Measurements from ENCODE around the gene TMEM9B. TPM values are rescaled to one million over a fixed set of nuclear protein-coding genes. Genes with fewer than 3 reads are reported as not detected.
"Not testable (repeated sequence)": the region's sequence is repeated elsewhere in the genome, so short reads cannot be mapped to it uniquely, and the experiment has no call there.

TMEM9B gene
- polyA plus RNA-seq (59.7 and 63.1 TPM in 2 replicates), polyA minus RNA-seq (52.4 and 63.8 TPM in 2 replicates)

- peak within 1 kb of the TSS; percentile 88 for H3K27ac ChIP-seq (ENCODE audit: low read length)
- peak within 1 kb of the TSS; percentile 98 for H2AFZ ChIP-seq (ENCODE audit: low read depth, low read length)
- H4K20me1 ChIP-seq (ENCODE audit: insufficient read depth) = no peaks in the 10 kb centered on the region
- peaks cover 14% of the 10 kb centered on the region for H3K79me2 ChIP-seq (replicated peaks; ENCODE audit: insufficient read depth, low read length)
- H3K9me3 ChIP-seq (ENCODE audit: low read length) = no peaks in the 10 kb centered on the region
- no peaks in the 10 kb centered on the region for H3K9me2 ChIP-seq (ENCODE audit: insufficient read depth, low read length)
- no peaks in the 10 kb centered on the region for H3K36me3 ChIP-seq (ENCODE audit: insufficient read depth, low read length)
- peak within 1 kb of the TSS; percentile 92 for H3K9ac ChIP-seq (ENCODE audit: low read length)
- peak within 1 kb of the TSS; percentile 96 for H3K4me2 ChIP-seq (ENCODE audit: low read length)
- no peaks in the 10 kb centered on the region for H3F3A ChIP-seq (ENCODE audit: insufficient read depth, low read length, poor library complexity, severe bottlenecking)
- TF ChIP-seq EP300 (conservative IDR thresholded peaks at IDR 0.05; ENCODE audit: poor library complexity, severe bottlenecking) (peak; percentile 53), CTCF (IDR thresholded peaks at IDR 0.05; ENCODE audit: poor library complexity, severe bottlenecking) (peak; percentile 15), MXI1 (conservative IDR thresholded peaks at IDR 0.05; ENCODE audit: poor library complexity, severe bottlenecking) (peak; percentile 81), POLR2AphosphoS5 (IDR thresholded peaks at IDR 0.05) (peak; percentile 76), REST (IDR thresholded peaks at IDR 0.05; ENCODE audit: borderline replicate concordance) (no peak), SMC3 (conservative IDR thresholded peaks at IDR 0.05; ENCODE audit: poor library complexity) (no peak), EZH2 (IDR thresholded peaks at IDR 0.05; ENCODE audit: borderline replicate concordance, insufficient read depth, low read length, poor library complexity, severe bottlenecking) (no peak), RAD21 (conservative IDR thresholded peaks at IDR 0.05) (no peak), TAF1 (IDR thresholded peaks at IDR 0.05; ENCODE audit: low read depth) (peak; percentile 51)
- H3K4me3 ChIP-seq (ENCODE audit: low read length) = peak within 1 kb of the TSS; percentile 89
- no peaks in the 10 kb centered on the region for H3K27me3 ChIP-seq (ENCODE audit: insufficient read depth, low read depth, low read length)
Measured at GRCh38 chr11:8964324-8965320, at the start of gene TMEM9B. TMEM9B (minus strand) TSS chr11:8964442; CDS start chr11:8964313, 129 bp downstream.

- H4K20me1 ChIP-seq (ENCODE audit: insufficient read depth) = no peaks in the 10 kb centered on the region
- H3K4me3 ChIP-seq (ENCODE audit: low read length) = no peak overlapping the region
- H3K9me3 ChIP-seq (ENCODE audit: low read length) = no peaks in the 10 kb centered on the region
- TF ChIP-seq CTCF (IDR thresholded peaks at IDR 0.05; ENCODE audit: poor library complexity, severe bottlenecking) = no peak
- no peak for TF ChIP-seq MXI1 (conservative IDR thresholded peaks at IDR 0.05; ENCODE audit: poor library complexity, severe bottlenecking)
- no peak for TF ChIP-seq POLR2AphosphoS5 (IDR thresholded peaks at IDR 0.05)
- no peak for TF ChIP-seq SMC3 (conservative IDR thresholded peaks at IDR 0.05; ENCODE audit: poor library complexity)
- TF ChIP-seq EZH2 (IDR thresholded peaks at IDR 0.05; ENCODE audit: borderline replicate concordance, insufficient read depth, low read length, poor library complexity, severe bottlenecking) = no peak
- TF ChIP-seq EP300 (conservative IDR thresholded peaks at IDR 0.05; ENCODE audit: poor library complexity, severe bottlenecking) = no peak
- no peak overlapping the region for H3K27ac ChIP-seq (ENCODE audit: low read length)
- no peaks in the 10 kb centered on the region for H3K36me3 ChIP-seq (ENCODE audit: insufficient read depth, low read length)
- no peaks in the 10 kb centered on the region for H3F3A ChIP-seq (ENCODE audit: insufficient read depth, low read length, poor library complexity, severe bottlenecking)
- H3K9ac ChIP-seq (ENCODE audit: low read length) = no peak overlapping the region
- H3K9me2 ChIP-seq (ENCODE audit: insufficient read depth, low read length) = no peaks in the 10 kb centered on the region
- H3K4me2 ChIP-seq (ENCODE audit: low read length) = no peak overlapping the region
- no peak overlapping the region for H2AFZ ChIP-seq (ENCODE audit: low read depth, low read length)
- H3K79me2 ChIP-seq (replicated peaks; ENCODE audit: insufficient read depth, low read length) = no peaks in the 10 kb centered on the region
- H3K27me3 ChIP-seq (ENCODE audit: insufficient read depth, low read depth, low read length) = no peaks in the 10 kb centered on the region
Measured at GRCh38 chr11:9013373-9013772, 49.1 kb upstream of the TMEM9B start.

- H3K27me3 ChIP-seq (ENCODE audit: insufficient read depth, low read depth, low read length) = peaks cover 24% of the 10 kb centered on the region
- not testable (repeated sequence) for H3K27ac ChIP-seq (ENCODE audit: low read length); H3K4me2 ChIP-seq (ENCODE audit: low read length); H4K20me1 ChIP-seq (ENCODE audit: insufficient read depth); H3K4me3 ChIP-seq (ENCODE audit: low read length); H2AFZ ChIP-seq (ENCODE audit: low read depth, low read length); H3K79me2 ChIP-seq (replicated peaks; ENCODE audit: insufficient read depth, low read length); H3F3A ChIP-seq (ENCODE audit: insufficient read depth, low read length, poor library complexity, severe bottlenecking); H3K9me3 ChIP-seq (ENCODE audit: low read length); H3K9me2 ChIP-seq (ENCODE audit: insufficient read depth, low read length); H3K9ac ChIP-seq (ENCODE audit: low read length); H3K36me3 ChIP-seq (ENCODE audit: insufficient read depth, low read length)
Measured at GRCh38 chr11:9009538-9009937, 45.3 kb upstream of the TMEM9B start.
